ENCODE results near the gene DCTN4. TPM values are rescaled to one million over a fixed set of nuclear protein-coding genes. Genes with fewer than 3 reads are reported as not detected.

Gene DCTN4
- total RNA-seq, 1 experiment from 2014 or later: 40.5 TPM

GRCh38 chr5:150765011-150765798, 6.4 kb upstream of the DCTN4 start:
- Histone ChIP-seq H3K79me2 (ENCODE audit: low read length) (no peaks in the 10 kb centered on the region), H4K20me1 (ENCODE audit: low read length) (no peaks in the 10 kb centered on the region), H3K36me3 (ENCODE audit: low read depth, low read length) (no peaks in the 10 kb centered on the region), H3K4me1 (ENCODE audit: insufficient read depth, low read length) (peaks cover 7% of the 10 kb centered on the region; the same call in 1 of the 2 replicates), H3K27ac (ENCODE audit: low read length) (no peak overlapping the region), H2AFZ (ENCODE audit: low read length) (no peak overlapping the region), H3K9me3 (ENCODE audit: low read length) (no peaks in the 10 kb centered on the region), H3F3A (ENCODE audit: low read length, unreplicated experiment) (no peaks in the 10 kb centered on the region), H3K9ac (ENCODE audit: low read length) (no peak overlapping the region), H3K4me2 (ENCODE audit: low read length) (no peak overlapping the region), H3K27me3 (ENCODE audit: low read length) (no peaks in the 10 kb centered on the region), H3K9me2 (replicated peaks; ENCODE audit: low read length) (no peaks in the 10 kb centered on the region), H3K4me3 (ENCODE audit: low read length) (no peak overlapping the region)
- no TSS peak for BruUV-seq (replicated peaks)
- ATAC-seq (no peak), DNase-seq (no peak)
- ChIA-PET CTCF (no interaction called here), POLR2A (ENCODE audit: unreplicated experiment) (no interaction called here)
- intact Hi-C loops (cut with micrococcal nuclease): no loop called here
- TF ChIP-seq CTCF (conservative IDR thresholded peaks at IDR 0.05; ENCODE audit: low read depth, low read length): no peak
- no peak for TF ChIP-seq EZH2 (IDR thresholded peaks at IDR 0.05; ENCODE audit: low read length, unreplicated experiment)
- TF ChIP-seq EZH2phosphoT487 (IDR thresholded peaks at IDR 0.05; ENCODE audit: borderline replicate concordance, low read length): no peak

- H4K20me1 ChIP-seq (ENCODE audit: low read length): no peaks in the 10 kb centered on the region
- no peaks in the 10 kb centered on the region for H3K36me3 ChIP-seq (ENCODE audit: low read depth, low read length)
- H3K4me1 ChIP-seq (ENCODE audit: insufficient read depth, low read length): peaks cover 7% of the 10 kb centered on the region; the same call in 1 of the 2 replicates
- no peak overlapping the region for H3K27ac ChIP-seq (ENCODE audit: low read length)
- TF ChIP-seq CTCF (conservative IDR thresholded peaks at IDR 0.05; ENCODE audit: low read depth, low read length) (no peak), EZH2phosphoT487 (IDR thresholded peaks at IDR 0.05; ENCODE audit: borderline replicate concordance, low read length) (no peak), EZH2 (IDR thresholded peaks at IDR 0.05; ENCODE audit: low read length, unreplicated experiment) (no peak)
- intact Hi-C loops (cut with micrococcal nuclease): no loop called here
- CTCF ChIA-PET: no interaction called here
- no peak for DNase-seq
- H3F3A ChIP-seq (ENCODE audit: low read length, unreplicated experiment): no peaks in the 10 kb centered on the region
- no peak overlapping the region for H3K4me2 ChIP-seq (ENCODE audit: low read length)
- no peak overlapping the region for H3K9ac ChIP-seq (ENCODE audit: low read length)
- POLR2A ChIA-PET (ENCODE audit: unreplicated experiment): no interaction called here
- no peaks in the 10 kb centered on the region for H3K9me3 ChIP-seq (ENCODE audit: low read length)
- H3K9me2 ChIP-seq (replicated peaks; ENCODE audit: low read length): no peaks in the 10 kb centered on the region
- no peak overlapping the region for H3K4me3 ChIP-seq (ENCODE audit: low read length)
- BruUV-seq (replicated peaks): no TSS peak
- no peaks in the 10 kb centered on the region for H3K27me3 ChIP-seq (ENCODE audit: low read length)
- no peak overlapping the region for H2AFZ ChIP-seq (ENCODE audit: low read length)
- H3K79me2 ChIP-seq (ENCODE audit: low read length): no peaks in the 10 kb centered on the region
- ATAC-seq: no peak
These were observed 5.7 kb upstream of the DCTN4 start for GRCh38 chr5:150764530-150764929.

- H2AFZ ChIP-seq (ENCODE audit: low read length): peak overlapping the region; percentile 27; the same call in 1 of the 2 replicates
These were observed 4.4 kb upstream of the DCTN4 start for GRCh38 chr5:150763023-150763769.

More at GRCh38 chr5:150763023-150763769, 4.4 kb upstream of the DCTN4 start:
- no peak overlapping the region for H3K27ac ChIP-seq (ENCODE audit: low read length)
- BruUV-seq (replicated peaks): no TSS peak
- no peak overlapping the region for H3K4me3 ChIP-seq (ENCODE audit: low read length)
- DNase-seq: peak; percentile 58
- H3K9me3 ChIP-seq (ENCODE audit: low read length): no peaks in the 10 kb centered on the region
- intact Hi-C loops (cut with micrococcal nuclease): no loop called here
- H3K4me1 ChIP-seq (ENCODE audit: insufficient read depth, low read length): peaks cover 12% of the 10 kb centered on the region
- no peaks in the 10 kb centered on the region for H3F3A ChIP-seq (ENCODE audit: low read length, unreplicated experiment)
- peaks cover 1% of the 10 kb centered on the region for H3K79me2 ChIP-seq (ENCODE audit: low read length)
- ChIA-PET CTCF (no interaction called here), POLR2A (ENCODE audit: unreplicated experiment) (no interaction called here)
- H4K20me1 ChIP-seq (ENCODE audit: low read length): no peaks in the 10 kb centered on the region
- H3K36me3 ChIP-seq (ENCODE audit: low read depth, low read length): no peaks in the 10 kb centered on the region
- H3K9me2 ChIP-seq (replicated peaks; ENCODE audit: low read length): no peaks in the 10 kb centered on the region
- TF ChIP-seq EZH2phosphoT487 (IDR thresholded peaks at IDR 0.05; ENCODE audit: borderline replicate concordance, low read length) (no peak), CTCF (conservative IDR thresholded peaks at IDR 0.05; ENCODE audit: low read depth, low read length) (no peak), EZH2 (IDR thresholded peaks at IDR 0.05; ENCODE audit: low read length, unreplicated experiment) (no peak)
- no peaks in the 10 kb centered on the region for H3K27me3 ChIP-seq (ENCODE audit: low read length)
- H3K9ac ChIP-seq (ENCODE audit: low read length): no peak overlapping the region
- ATAC-seq: no peak
- H3K4me2 ChIP-seq (ENCODE audit: low read length): no peak overlapping the region

All from PC-3 (cell line).